GM12891 (cell line): ENCODE measurements around the gene BRAT1.

Experiments
- POLR2A ChIP-seq: IDR thresholded peaks from 2 replicates; pipeline ENCODE4 v1.6.1; 2011; ENCODE audit warnings: low read depth, low read length, control low read depth
- POLR2AphosphoS5 ChIP-seq: IDR thresholded peaks from 2 replicates; pipeline ENCODE4 v1.6.1; 2011; ENCODE audit warnings: low read depth, low read length, control low read depth
- SPI1 ChIP-seq: IDR thresholded peaks from 2 replicates; pipeline ENCODE4 v1.6.1; 2011; ENCODE audit warnings: low read depth, low read length, control low read depth
- TAF1 ChIP-seq: IDR thresholded peaks from 2 replicates; pipeline ENCODE4 v1.6.1; 2011; ENCODE audit warnings: low read depth, low read length, control low read depth

- TF ChIP-seq SPI1 (no peak), POLR2A (no peak), POLR2AphosphoS5 (no peak), TAF1 (no peak)
Measured at GRCh38 chr7:2585446-2585845, 30.1 kb upstream of the BRAT1 start.
